Measurements from ENCODE around the gene TAGLN2. TPM values are rescaled to one million over a fixed set of nuclear protein-coding genes. Genes with fewer than 3 reads are reported as not detected.

Gene TAGLN2
- total and polyA plus RNA-seq, 9 of the 15 experiments (the other 6 are each of a cell fraction or from before 2014, with no cell fraction given) = 192 to 683 (median 455) TPM

DNA sequence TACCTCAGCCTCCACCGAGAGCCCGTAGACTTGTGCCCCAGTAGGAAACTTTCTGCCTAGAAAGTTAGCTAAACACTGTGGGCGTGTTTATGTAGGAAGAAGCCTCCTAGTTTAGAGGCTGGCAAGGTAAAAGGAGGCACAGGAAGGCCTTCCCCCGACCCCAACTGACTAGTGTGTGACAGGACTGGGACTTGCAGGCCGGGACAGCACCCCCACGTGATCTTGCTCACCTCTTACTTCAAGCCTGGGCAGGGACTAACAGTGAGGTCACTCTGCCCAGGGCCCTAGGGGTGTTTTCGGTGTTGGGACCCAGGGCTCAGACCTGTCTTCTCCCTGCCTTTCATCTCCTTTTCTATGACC is 392 bp upstream of the TAGLN2 start:
- ATAC-seq (no peak), DNase-seq (ENCODE audit: extremely low read depth in 1 of 4, low spot score in 3 of 4) (peak; percentile 47 to 62 (median 50)), FAIRE-seq (no peak)
- Histone ChIP-seq H3K4me3 (peak overlapping the region; percentile 72), H3K27ac (ENCODE audit: extremely low read depth, low read depth, low read length) (peak overlapping the region; percentile 100), H4K20me1 (replicated peaks; ENCODE audit: control insufficient read depth, insufficient read depth, low read length) (peaks cover 32% of the 10 kb centered on the region; the same call in 1 of the 2 replicates), H3K4me1 (replicated peaks in 1 of 2; ENCODE audit: control insufficient read depth in 2 of 2, insufficient read depth in 2 of 2, low read length in 2 of 2) (peaks cover 26 to 76% of the 10 kb centered on the region in 2 experiments), H3K9ac (ENCODE audit: insufficient read depth in 1 of 2, low read depth in 2 of 2, low read length in 2 of 2) (peak overlapping the region; percentile 93 to 99), H3K9me3 (replicated peaks; ENCODE audit: control insufficient read depth, insufficient read depth, low read depth, low read length) (no peaks in the 10 kb centered on the region), H2AFZ (ENCODE audit: low read depth, low read length) (peak overlapping the region; percentile 81), H3K79me2 (ENCODE audit: control insufficient read depth, insufficient read depth, low read length) (peaks cover 49% of the 10 kb centered on the region), H3K9me1 (ENCODE audit: control insufficient read depth, insufficient read depth, low read length) (peaks cover 10% of the 10 kb centered on the region), H3K36me3 (ENCODE audit: control insufficient read depth, insufficient read depth, low read length) (peaks cover 26% of the 10 kb centered on the region), H3K4me2 (ENCODE audit: insufficient read depth, low read length) (peak overlapping the region; percentile 94), H3K27me3 (ENCODE audit: control insufficient read depth in 2 of 2, insufficient read depth in 2 of 2, low read length in 2 of 2) (peaks cover 0 to 4% of the 10 kb centered on the region in 2 experiments; a peak in 2 of 5 replicates)
- intact Hi-C loops (cut with micrococcal nuclease) = loop anchor here (10.0 kb wide), 2 partner anchors 91 to 339 kb away; partner anchors contain the start of gene DCAF8
- ChIA-PET POLR2A (interaction anchor here (0.7 to 4.2 kb wide), 8 partner anchors 10 to 337 kb away, joined by 3 to 35 read pairs (median 4); partner anchors contain the start of gene DCAF8), CTCF (ENCODE audit: low intra/inter-chr PET ratio) (interaction anchor here (0.6 kb wide), 1 partner anchor 81 kb away, joined by 3 read pairs; no protein-coding TSS in a partner anchor)
- WGBS (ENCODE audit: insufficient coverage, low coverage, missing lambda C conversion rate) = 0% methylated on average over 6 of the region's 7 CpGs
- in situ Hi-C loops (cut with MboI) = no loop called here
- TSS peak; percentile 82 for BruUV-seq (replicated peaks)
- TF ChIP-seq HSF4 (CRISPR knock-in tag; IDR thresholded peaks at IDR 0.05; ENCODE audit: borderline replicate concordance) (peak; percentile 16; the same call in 1 of the 2 replicates), CHCHD3 (CRISPR knock-in tag; IDR thresholded peaks at IDR 0.05) (no peak), HDAC2 (IDR thresholded peaks at IDR 0.05) (0 out of 2 replicates have a peak, but pooled peaks have one; percentile 29), RBM39 (optimal IDR thresholded peaks at IDR 0.05; ENCODE audit: low read depth, low read length) (no peak), ATF7 (IDR thresholded peaks at IDR 0.05) (0 out of 2 replicates have a peak, but pooled peaks have one; percentile 35), ARID1B (IDR thresholded peaks at IDR 0.05) (no peak), ETV5 (CRISPR knock-in tag; IDR thresholded peaks at IDR 0.05; ENCODE audit: low read depth) (no peak), POLR2G (IDR thresholded peaks at IDR 0.05; ENCODE audit: low read depth, low read length) (no peak), HINFP (tag; conservative IDR thresholded peaks at IDR 0.05; ENCODE audit: low read depth) (no peak)
- TF ChIP-seq, protein P1, sequence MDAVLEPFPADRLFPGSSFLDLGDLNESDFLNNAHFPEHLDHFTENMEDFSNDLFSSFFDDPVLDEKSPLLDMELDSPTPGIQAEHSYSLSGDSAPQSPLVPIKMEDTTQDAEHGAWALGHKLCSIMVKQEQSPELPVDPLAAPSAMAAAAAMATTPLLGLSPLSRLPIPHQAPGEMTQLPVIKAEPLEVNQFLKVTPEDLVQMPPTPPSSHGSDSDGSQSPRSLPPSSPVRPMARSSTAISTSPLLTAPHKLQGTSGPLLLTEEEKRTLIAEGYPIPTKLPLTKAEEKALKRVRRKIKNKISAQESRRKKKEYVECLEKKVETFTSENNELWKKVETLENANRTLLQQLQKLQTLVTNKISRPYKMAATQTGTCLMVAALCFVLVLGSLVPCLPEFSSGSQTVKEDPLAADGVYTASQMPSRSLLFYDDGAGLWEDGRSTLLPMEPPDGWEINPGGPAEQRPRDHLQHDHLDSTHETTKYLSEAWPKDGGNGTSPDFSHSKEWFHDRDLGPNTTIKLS (IDR thresholded peaks at IDR 0.05; ENCODE audit: borderline replicate concordance, low read depth) = no peak
- TF ChIP-seq, protein P2, sequence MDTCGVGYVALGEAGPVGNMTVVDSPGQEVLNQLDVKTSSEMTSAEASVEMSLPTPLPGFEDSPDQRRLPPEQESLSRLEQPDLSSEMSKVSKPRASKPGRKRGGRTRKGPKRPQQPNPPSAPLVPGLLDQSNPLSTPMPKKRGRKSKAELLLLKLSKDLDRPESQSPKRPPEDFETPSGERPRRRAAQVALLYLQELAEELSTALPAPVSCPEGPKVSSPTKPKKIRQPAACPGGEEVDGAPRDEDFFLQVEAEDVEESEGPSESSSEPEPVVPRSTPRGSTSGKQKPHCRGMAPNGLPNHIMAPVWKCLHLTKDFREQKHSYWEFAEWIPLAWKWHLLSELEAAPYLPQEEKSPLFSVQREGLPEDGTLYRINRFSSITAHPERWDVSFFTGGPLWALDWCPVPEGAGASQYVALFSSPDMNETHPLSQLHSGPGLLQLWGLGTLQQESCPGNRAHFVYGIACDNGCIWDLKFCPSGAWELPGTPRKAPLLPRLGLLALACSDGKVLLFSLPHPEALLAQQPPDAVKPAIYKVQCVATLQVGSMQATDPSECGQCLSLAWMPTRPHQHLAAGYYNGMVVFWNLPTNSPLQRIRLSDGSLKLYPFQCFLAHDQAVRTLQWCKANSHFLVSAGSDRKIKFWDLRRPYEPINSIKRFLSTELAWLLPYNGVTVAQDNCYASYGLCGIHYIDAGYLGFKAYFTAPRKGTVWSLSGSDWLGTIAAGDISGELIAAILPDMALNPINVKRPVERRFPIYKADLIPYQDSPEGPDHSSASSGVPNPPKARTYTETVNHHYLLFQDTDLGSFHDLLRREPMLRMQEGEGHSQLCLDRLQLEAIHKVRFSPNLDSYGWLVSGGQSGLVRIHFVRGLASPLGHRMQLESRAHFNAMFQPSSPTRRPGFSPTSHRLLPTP (IDR thresholded peaks at IDR 0.05; ENCODE audit: borderline replicate concordance, extremely low read depth, insufficient read length) = no peak
- TF ChIP-seq, protein P3, sequence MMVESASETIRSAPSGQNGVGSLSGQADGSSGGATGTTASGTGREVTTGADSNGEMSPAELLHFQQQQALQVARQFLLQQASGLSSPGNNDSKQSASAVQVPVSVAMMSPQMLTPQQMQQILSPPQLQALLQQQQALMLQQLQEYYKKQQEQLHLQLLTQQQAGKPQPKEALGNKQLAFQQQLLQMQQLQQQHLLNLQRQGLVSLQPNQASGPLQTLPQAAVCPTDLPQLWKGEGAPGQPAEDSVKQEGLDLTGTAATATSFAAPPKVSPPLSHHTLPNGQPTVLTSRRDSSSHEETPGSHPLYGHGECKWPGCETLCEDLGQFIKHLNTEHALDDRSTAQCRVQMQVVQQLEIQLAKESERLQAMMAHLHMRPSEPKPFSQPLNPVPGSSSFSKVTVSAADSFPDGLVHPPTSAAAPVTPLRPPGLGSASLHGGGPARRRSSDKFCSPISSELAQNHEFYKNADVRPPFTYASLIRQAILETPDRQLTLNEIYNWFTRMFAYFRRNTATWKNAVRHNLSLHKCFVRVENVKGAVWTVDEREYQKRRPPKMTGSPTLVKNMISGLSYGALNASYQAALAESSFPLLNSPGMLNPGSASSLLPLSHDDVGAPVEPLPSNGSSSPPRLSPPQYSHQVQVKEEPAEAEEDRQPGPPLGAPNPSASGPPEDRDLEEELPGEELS (CRISPR knock-in tag; IDR thresholded peaks at IDR 0.05; ENCODE audit: borderline replicate concordance) = 0 out of 2 replicates have a peak, but pooled peaks have one; percentile 43
- TF ChIP-seq, protein P4, sequence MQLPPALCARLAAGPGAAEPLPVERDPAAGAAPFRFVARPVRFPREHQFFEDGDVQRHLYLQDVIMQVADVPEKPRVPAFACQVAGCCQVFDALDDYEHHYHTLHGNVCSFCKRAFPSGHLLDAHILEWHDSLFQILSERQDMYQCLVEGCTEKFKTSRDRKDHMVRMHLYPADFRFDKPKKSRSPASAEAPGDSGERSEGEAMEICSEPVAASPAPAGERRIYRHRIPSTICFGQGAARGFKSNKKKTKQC (CRISPR knock-in tag; IDR thresholded peaks at IDR 0.05) = no peak
